ENCODE data around the gene RGS17. TPM values are rescaled to one million over a fixed set of nuclear protein-coding genes. Genes with fewer than 3 reads are reported as not detected.

RGS17 gene
- total and polyA plus RNA-seq, 10 of the 15 experiments (the other 5 are each of a cell fraction or from before 2014, with no cell fraction given), result 0.06 to 0.29 (median 0.14) TPM; not detected in 4

DNA sequence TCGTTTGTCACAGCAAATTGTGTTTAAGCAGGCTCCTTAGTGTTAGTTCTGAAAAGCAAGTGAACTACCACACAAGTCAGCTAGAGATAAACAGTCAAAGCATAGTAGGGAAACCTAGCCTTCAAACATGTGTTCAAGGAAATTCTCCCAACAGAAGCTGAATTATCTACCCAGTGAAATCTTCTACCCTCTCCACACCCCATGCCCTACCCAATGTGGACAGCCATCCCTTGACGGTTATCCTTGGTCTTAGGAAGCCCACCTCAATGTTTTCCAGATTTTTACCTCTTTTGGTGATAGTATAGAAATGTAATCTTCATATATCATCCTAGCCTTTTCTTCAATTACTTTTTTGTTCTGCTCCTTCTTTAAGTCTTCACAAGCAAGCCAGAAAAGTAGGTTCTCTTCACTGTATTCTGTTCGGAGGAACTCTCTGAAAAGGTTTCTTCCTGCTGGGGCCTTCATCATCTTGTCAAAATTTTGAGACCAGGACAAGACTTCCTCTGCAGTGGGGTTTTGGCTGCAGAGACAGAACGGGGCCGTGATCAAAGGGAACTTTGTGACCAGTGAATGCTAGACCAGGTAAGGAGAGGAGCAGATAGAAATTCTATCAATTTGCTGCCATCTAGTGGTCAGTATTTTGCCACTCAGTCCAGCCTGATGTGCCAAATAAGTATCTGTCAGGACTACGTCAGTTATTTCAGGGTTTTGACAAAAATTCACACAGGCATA lies 106.9 kb downstream of the RGS17 start:
- in situ Hi-C loops (cut with MboI), result loop anchor here (5.0 kb wide), 1 partner anchor 157 kb away; no protein-coding TSS in a partner anchor
- WGBS (ENCODE audit: insufficient coverage, insufficient replicate concordance, low lambda C conversion rate, missing lambda C conversion rate), result under 1% methylated on average over 6 of the region's 6 CpGs

More for the DNA sequence above, 106.9 kb downstream of the RGS17 start:
- Histone ChIP-seq H3K79me2 (ENCODE audit: control insufficient read depth, insufficient read depth, low read length) (no peaks in the 10 kb centered on the region), H3K36me3 (ENCODE audit: control insufficient read depth in 2 of 2, insufficient read depth in 2 of 2, low read length in 1 of 2) (no peaks in the 10 kb centered on the region), H4K20me1 (ENCODE audit: control insufficient read depth, insufficient read depth) (no peaks in the 10 kb centered on the region), H3K9ac (ENCODE audit: control insufficient read depth, insufficient read depth, low read length) (no peak overlapping the region), H3K4me1 (ENCODE audit: control insufficient read depth, insufficient read depth, low read length) (no peaks in the 10 kb centered on the region), H2AFZ (ENCODE audit: control insufficient read depth, low read depth, low read length) (no peak overlapping the region), H3K4me3 (no peak overlapping the region), H3K27ac (ENCODE audit: control insufficient read depth, insufficient read depth) (no peak overlapping the region), H3K4me2 (ENCODE audit: control insufficient read depth, insufficient read depth) (no peak overlapping the region), H3K9me3 (replicated peaks; ENCODE audit: control insufficient read depth, insufficient read depth, low read length) (no peaks in the 10 kb centered on the region), H3K27me3 (replicated peaks in 1 of 2; ENCODE audit: control insufficient read depth in 2 of 2, insufficient read depth in 2 of 2, low read length in 1 of 2) (no peaks in the 10 kb centered on the region; a peak in 1 of 4 replicates)
- DNase-seq (ENCODE audit: low read depth, low spot score), result peak; percentile 45
- no peak for TF ChIP-seq HCFC1 (IDR thresholded peaks at IDR 0.05; ENCODE audit: low read length)
- no peak for TF ChIP-seq BHLHE40 (IDR thresholded peaks at IDR 0.05; ENCODE audit: borderline replicate concordance in 1 of 2, low read depth in 2 of 2, low read length in 1 of 2)
- no peak for TF ChIP-seq LARP7 (IDR thresholded peaks at IDR 0.05)
- TF ChIP-seq PKNOX1 (IDR thresholded peaks at IDR 0.05), result 0 out of 2 replicates have a peak, but pooled peaks have one; percentile 21
- TF ChIP-seq PAX8 (IDR thresholded peaks at IDR 0.05), result no peak
- peak; percentile 66 to 86 (median 76); a peak in 5 of 6 replicates for TF ChIP-seq CTCF (IDR thresholded peaks at IDR 0.05 in 2 of 3, conservative IDR thresholded peaks at IDR 0.05 in 1 of 3; ENCODE audit: control insufficient read depth in 2 of 3, extremely low read depth in 1 of 3, insufficient read depth in 1 of 3, low read depth in 3 of 3, low read length in 3 of 3)
- peak; percentile 77 for TF ChIP-seq RAD21 (IDR thresholded peaks at IDR 0.05; ENCODE audit: insufficient read depth, low read depth, low read length)
- TF ChIP-seq MTA3 (IDR thresholded peaks at IDR 0.05; ENCODE audit: borderline replicate concordance, low read length), result no peak
- peak; percentile 78 for TF ChIP-seq SMC3 (IDR thresholded peaks at IDR 0.05; ENCODE audit: borderline replicate concordance, low read length)
- no peak for TF ChIP-seq NR2C1 (IDR thresholded peaks at IDR 0.05)
- ChIA-PET SMC1A (ENCODE audit: uncharacterized antibody, unreplicated experiment) (interaction anchor here (0.6 to 3.4 kb wide), 4 partner anchors 23 to 76 kb away, joined by 3 to 23 read pairs (median 6); no protein-coding TSS in a partner anchor), RAD21 (ENCODE audit: unreplicated experiment) (interaction anchor here (0.8 to 1.8 kb wide), 3 partner anchors 51 to 73 kb away, joined by 5 to 16 read pairs (median 5); no protein-coding TSS in a partner anchor), CTCF (interaction anchor here (0.7 to 4.9 kb wide), 19 partner anchors 16 to 274 kb away, joined by 3 to 47 read pairs (median 4); partner anchors contain the start of gene VIP), POLR2A (no interaction called here)
- intact Hi-C loops (cut with micrococcal nuclease; ENCODE audit: unreplicated experiment), result loop anchor here (1.0 to 10.0 kb wide), 4 partner anchors 52 to 469 kb away; no protein-coding TSS in a partner anchor
- peak; percentile 87 for FAIRE-seq
- no TSS peak for BruUV-seq (replicated peaks)
- peak; percentile 100 for ATAC-seq
